Measurements from ENCODE around the gene GLTP.

The GLTP gene

GRCh38 chr12:109925185-109925840 is 45.0 kb upstream of the GLTP start:
- no peak for TF ChIP-seq CTCF (conservative IDR thresholded peaks at IDR 0.05; ENCODE audit: low read depth)
- DNase-seq (ENCODE audit: low spot score): no peak
- CTCF ChIA-PET: no interaction called here
- H3K27ac ChIP-seq: no peak overlapping the region
- POLR2A ChIA-PET (ENCODE audit: low non-redundant PET): no interaction called here

- ChIA-PET CTCF (no interaction called here), POLR2A (ENCODE audit: low non-redundant PET) (no interaction called here)
- no peak for DNase-seq (ENCODE audit: low spot score)
- no peak for TF ChIP-seq CTCF (conservative IDR thresholded peaks at IDR 0.05; ENCODE audit: low read depth)
- H3K27ac ChIP-seq: 0 out of 2 replicates have a peak overlapping the region, but pooled peaks have one; percentile 0
Observed at GRCh38 chr12:109923481-109924245, 43.3 kb upstream of the GLTP start.

GRCh38 chr12:109923038-109923437 is 42.7 kb upstream of the GLTP start:
- H3K27ac ChIP-seq: 0 out of 2 replicates have a peak overlapping the region, but pooled peaks have one; percentile 0
- no peak for DNase-seq (ENCODE audit: low spot score)
- POLR2A ChIA-PET (ENCODE audit: low non-redundant PET): no interaction called here
- CTCF ChIA-PET: no interaction called here
- TF ChIP-seq CTCF (conservative IDR thresholded peaks at IDR 0.05; ENCODE audit: low read depth): no peak

GRCh38 chr12:109921982-109922381 is 41.6 kb upstream of the GLTP start:
- POLR2A ChIA-PET (ENCODE audit: low non-redundant PET): no interaction called here
- CTCF ChIA-PET: no interaction called here

GRCh38 chr12:109920261-109920780 is 40.0 kb upstream of the GLTP start:
- H3K27ac ChIP-seq: no peak overlapping the region
- no peak for DNase-seq (ENCODE audit: low spot score)
- TF ChIP-seq CTCF (conservative IDR thresholded peaks at IDR 0.05; ENCODE audit: low read depth): no peak
- ChIA-PET CTCF (interaction anchor here (0.5 to 1.1 kb wide), 3 partner anchors 12 to 19 kb away, joined by 3 to 7 read pairs (median 3); no protein-coding TSS in a partner anchor), POLR2A (ENCODE audit: low non-redundant PET) (interaction anchor here (0.5 kb wide), 1 partner anchor 234 kb away, joined by 6 read pairs; no protein-coding TSS in a partner anchor)

More at GRCh38 chr12:109921982-109922381, 41.6 kb upstream of the GLTP start:
- no peak for DNase-seq (ENCODE audit: low spot score)
- TF ChIP-seq CTCF (conservative IDR thresholded peaks at IDR 0.05; ENCODE audit: low read depth): no peak
- H3K27ac ChIP-seq: peak overlapping the region; percentile 13; the same call in 1 of the 2 replicates

- POLR2A ChIA-PET (ENCODE audit: low non-redundant PET): no interaction called here
- CTCF ChIA-PET: interaction anchor here (0.6 kb wide), 1 partner anchor 18 kb away, joined by 7 read pairs; no protein-coding TSS in a partner anchor
- no peak overlapping the region for H3K27ac ChIP-seq
- TF ChIP-seq CTCF (conservative IDR thresholded peaks at IDR 0.05; ENCODE audit: low read depth): no peak
- DNase-seq (ENCODE audit: low spot score): no peak
Observed at GRCh38 chr12:109919456-109919855, 39.1 kb upstream of the GLTP start.

All from RWPE1 (cell line).